GM19455 (cell line): ENCODE measurements around the gene CPNE9.

Source experiments
- ATAC-seq: cut with Tn5 transposase; IDR thresholded peaks from one replicate; pipeline ENCODE4 v1.9.1; 2021; ENCODE audit not compliant: unreplicated experiment

The CPNE9 gene, protein sequence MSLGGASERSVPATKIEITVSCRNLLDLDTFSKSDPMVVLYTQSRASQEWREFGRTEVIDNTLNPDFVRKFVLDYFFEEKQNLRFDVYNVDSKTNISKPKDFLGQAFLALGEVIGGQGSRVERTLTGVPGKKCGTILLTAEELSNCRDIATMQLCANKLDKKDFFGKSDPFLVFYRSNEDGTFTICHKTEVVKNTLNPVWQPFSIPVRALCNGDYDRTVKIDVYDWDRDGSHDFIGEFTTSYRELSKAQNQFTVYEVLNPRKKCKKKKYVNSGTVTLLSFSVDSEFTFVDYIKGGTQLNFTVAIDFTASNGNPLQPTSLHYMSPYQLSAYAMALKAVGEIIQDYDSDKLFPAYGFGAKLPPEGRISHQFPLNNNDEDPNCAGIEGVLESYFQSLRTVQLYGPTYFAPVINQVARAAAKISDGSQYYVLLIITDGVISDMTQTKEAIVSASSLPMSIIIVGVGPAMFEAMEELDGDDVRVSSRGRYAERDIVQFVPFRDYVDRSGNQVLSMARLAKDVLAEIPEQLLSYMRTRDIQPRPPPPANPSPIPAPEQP

GRCh38 chr3:9703736-9704346, at the start of gene CPNE9:
Gene CPNE9 (plus strand): TSS chr3:9703833. CDS start chr3:9703997, 164 bp downstream.
- no peak for ATAC-seq

- ATAC-seq = no peak
These were observed 43.8 kb upstream of the CPNE9 start for GRCh38 chr3:9659849-9660248.

DNA sequence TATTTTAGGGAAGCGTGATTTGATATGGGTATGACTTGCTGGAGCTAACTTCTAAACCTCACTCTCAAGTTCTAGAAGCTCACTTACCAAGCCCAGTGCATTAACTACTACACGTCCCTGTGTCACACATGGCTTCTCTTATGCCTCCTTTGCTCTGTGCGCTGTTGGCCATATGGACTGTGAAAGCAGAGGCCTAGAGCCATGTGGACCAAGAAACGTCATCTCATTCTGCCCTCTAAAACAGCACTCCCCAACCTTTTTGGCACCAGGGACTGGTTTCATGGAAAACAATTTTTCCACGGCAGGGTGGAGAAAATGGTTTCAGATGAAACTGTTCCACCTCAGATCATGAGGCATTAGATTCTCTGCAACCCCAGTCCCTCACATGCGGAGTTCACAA, 42.7 kb upstream of the CPNE9 start:
- ATAC-seq = no peak

- no peak for ATAC-seq
These were observed 39.4 kb upstream of the CPNE9 start for GRCh38 chr3:9664119-9664751.

DNA sequence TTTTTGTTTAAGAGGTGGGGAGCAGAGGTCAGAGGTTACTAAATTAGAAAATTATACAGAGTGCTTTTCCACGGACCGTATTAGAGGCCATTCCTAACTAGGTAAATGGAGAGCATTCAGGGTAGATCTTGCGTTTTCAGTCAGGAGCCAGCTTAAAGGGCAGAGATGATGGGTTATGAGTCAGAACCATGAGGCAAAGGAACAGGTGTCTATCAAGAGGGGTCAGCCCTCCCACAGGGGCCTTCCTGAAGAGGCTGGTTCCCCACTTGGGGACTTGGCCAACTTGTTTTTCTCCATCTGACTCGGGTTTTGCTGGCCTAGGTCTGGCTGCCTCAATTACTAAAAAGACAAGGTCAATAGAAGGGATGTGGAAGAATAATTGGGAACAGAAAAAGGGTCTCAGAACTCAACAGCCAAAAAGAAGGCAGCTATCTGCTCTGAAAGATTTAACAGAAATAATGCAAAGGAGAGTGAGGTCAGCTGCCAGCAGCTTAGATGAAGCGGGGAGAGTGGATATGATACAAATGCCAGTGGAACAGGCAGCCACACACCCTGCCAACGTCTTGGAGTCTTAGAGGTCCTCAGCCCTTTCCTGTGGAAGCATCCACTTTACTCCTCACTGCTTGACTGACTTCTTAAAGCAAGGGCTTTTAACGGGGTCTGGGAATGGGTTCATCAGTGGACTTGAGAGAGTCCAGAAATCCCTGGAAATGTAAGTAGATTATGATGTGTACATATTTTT, 36.8 kb upstream of the CPNE9 start:
- no peak for ATAC-seq

- ATAC-seq = no peak
These were observed 34.4 kb upstream of the CPNE9 start for GRCh38 chr3:9669277-9669676.

- ATAC-seq = no peak
These were observed 33.8 kb upstream of the CPNE9 start for GRCh38 chr3:9669720-9670432.

DNA sequence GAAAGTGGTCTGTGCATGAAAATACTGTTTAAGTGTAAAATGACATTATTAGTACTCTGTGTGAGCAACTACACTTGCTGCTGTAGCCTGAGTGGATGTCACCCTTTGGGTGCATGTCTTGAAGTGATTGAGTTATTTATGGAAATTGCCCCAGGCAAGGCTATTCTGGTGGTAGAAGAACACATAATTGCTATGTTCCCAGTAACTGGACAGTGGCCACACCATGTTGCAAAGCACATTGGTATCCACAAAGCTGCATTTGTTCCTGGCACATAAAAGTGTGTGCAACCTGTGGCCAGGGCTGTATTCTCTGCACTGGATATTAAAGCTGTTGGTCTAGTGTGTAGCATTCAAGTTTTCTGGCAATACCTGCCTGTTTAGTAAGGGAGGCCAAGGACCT, 30.6 kb upstream of the CPNE9 start:
- ATAC-seq = no peak

GRCh38 chr3:9673752-9674151, 29.9 kb upstream of the CPNE9 start:
- no peak for ATAC-seq

GRCh38 chr3:9675736-9676290, 27.8 kb upstream of the CPNE9 start:
- ATAC-seq = no peak

- no peak for ATAC-seq
These were observed 26.8 kb upstream of the CPNE9 start for GRCh38 chr3:9676785-9677184.

GRCh38 chr3:9678493-9678892, 25.1 kb upstream of the CPNE9 start:
- ATAC-seq = no peak

GRCh38 chr3:9679476-9680080, 24.1 kb upstream of the CPNE9 start:
- ATAC-seq = no peak

- no peak for ATAC-seq
These were observed 22.5 kb upstream of the CPNE9 start for GRCh38 chr3:9681011-9681722.

DNA sequence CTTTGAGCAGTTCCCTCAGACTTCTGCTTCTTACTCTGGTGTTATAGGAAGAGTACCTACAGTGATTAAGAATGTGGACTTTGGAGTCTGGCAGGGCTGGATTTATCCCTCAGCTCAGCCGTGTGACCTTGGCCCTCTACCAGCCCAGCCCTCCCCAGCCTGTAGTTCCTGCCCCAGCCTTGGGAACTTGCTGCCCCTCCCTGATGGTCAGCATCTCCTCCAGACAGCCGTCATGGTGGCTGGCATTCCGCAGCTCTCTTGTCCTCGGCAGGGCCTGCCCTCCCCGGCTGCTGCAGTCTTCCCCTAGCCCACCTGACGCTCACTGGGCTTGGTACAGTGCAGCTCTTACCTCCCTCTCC, 21.9 kb upstream of the CPNE9 start:
- no peak for ATAC-seq

- ATAC-seq = no peak
These were observed 21.5 kb upstream of the CPNE9 start for GRCh38 chr3:9682096-9682495.

- ATAC-seq = no peak
These were observed 20.2 kb upstream of the CPNE9 start for GRCh38 chr3:9683426-9683825.

DNA sequence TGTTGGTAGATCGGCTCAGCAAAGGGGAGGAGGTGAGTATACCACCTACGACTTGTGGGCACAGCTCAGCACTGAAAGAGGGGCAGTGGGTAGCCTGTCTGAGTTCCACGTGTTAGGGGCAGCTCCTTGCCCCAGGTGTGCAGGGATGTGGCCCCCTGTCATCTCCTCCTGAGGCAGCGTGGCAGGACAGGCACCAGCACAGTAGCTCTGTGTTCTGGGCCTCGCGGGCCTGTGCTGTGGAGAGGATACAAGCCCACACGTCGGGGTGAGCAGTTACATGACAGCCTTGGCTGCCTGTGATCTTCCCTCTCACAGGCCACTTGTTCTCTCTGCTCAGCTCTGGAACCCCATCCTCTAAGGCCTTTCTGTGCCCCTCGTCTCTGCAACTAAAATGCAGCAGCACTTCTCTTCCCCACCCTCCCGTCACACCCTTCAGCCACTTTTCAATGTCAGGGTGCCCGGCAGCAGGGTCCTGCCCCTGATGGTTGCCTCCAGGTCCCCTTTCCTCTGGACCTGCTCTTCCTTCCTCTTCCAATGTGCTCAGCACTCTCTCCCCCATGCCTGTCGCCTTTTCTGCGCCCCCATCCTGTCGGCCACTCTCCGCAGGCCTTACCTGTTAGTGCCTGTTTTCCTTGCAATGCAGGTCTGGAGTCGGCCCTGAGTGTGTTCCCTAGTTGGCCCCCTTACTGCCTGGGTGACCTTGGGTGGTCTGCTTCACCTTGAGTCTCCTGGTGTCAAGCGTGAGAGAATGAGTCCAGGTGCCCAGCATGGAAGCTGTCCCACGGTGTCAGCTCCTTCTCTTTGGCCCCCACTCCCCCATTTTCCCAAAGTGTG, 18.2 kb upstream of the CPNE9 start:
- ATAC-seq = no peak
